OCI-LY3 (cell line): ENCODE data around the gene CA11.
"Not testable (repeated sequence)": the region's sequence is repeated elsewhere in the genome, so short reads cannot be mapped to it uniquely, and the experiment has no call there.

Source experiments
- H2AFZ ChIP-seq: fragments of 200-600, 300-600 bp; shearing (Covaris generic); 2 replicates; pipeline ENCODE4 v1.6.0; 2014; ENCODE audit warnings: antibody characterized with exemption, low read depth, low read length
- H3K27ac ChIP-seq: fragments of 200-600, 300-600 bp; sonication (generic); 2 replicates; pipeline ENCODE4 v1.5.1; 2014; ENCODE audit warnings: mild to moderate bottlenecking, low read length, moderate library complexity, mixed read lengths
- H3K27me3 ChIP-seq: fragments of 200-600, 300-600 bp; sonication (generic); 2 replicates; pipeline ENCODE4 v1.6.1; 2014; ENCODE audit warnings: low read depth, low read length, mixed read lengths
- H3K36me3 ChIP-seq: fragments of 200-600, 300-600 bp; sonication (generic); replicated peaks from 2 replicates; pipeline ENCODE3; 2014; ENCODE audit warnings: low read depth, low read length, mixed read lengths
- H3K4me1 ChIP-seq: fragments of 300-600, 200-600 bp; sonication (generic); 2 replicates; pipeline ENCODE4 v1.6.1; 2014; ENCODE audit warnings: low read length, mixed read lengths
- H3K4me2 ChIP-seq: fragments of 200-600, 300-600 bp; sonication (generic); 2 replicates; pipeline ENCODE4 v1.6.1; 2014; ENCODE audit warnings: low read length, mixed read lengths
- H3K4me3 ChIP-seq: fragments of 300-600, 200-600 bp; sonication (generic); 2 replicates; pipeline ENCODE4 v1.5.1; 2014; ENCODE audit warnings: antibody characterized with exemption, mild to moderate bottlenecking, low read length, moderate library complexity
- H3K79me2 ChIP-seq: fragments of 300-600, 200-600 bp; shearing (Covaris generic); 2 replicates; pipeline ENCODE4 v1.6.1; 2014; ENCODE audit warnings: mild to moderate bottlenecking, low read length, mixed read lengths
- H3K9ac ChIP-seq: fragments of 300-600, 200-600 bp; shearing (Covaris generic); 2 replicates; pipeline ENCODE4 v1.6.0; 2014; ENCODE audit warnings: mild to moderate bottlenecking, low read length, moderate library complexity
- H3K9me3 ChIP-seq: fragments of 200-600, 300-600 bp; shearing (Covaris generic); 2 replicates; pipeline ENCODE4 v1.6.1; 2014; ENCODE audit warnings: low read length, mixed read lengths; ENCODE audit not compliant: insufficient read depth
- H4K20me1 ChIP-seq: fragments of 200-600, 300-600 bp; sonication (generic); 2 replicates; pipeline ENCODE4 v1.6.1; 2016; ENCODE audit warnings: low read length, mixed read lengths; ENCODE audit not compliant: insufficient read depth
- CTCF ChIP-seq: fragments of 200-600, 300-600 bp; sonication (generic); IDR thresholded peaks from 2 replicates; pipeline ENCODE4 v1.5.1; 2014; ENCODE audit warnings: antibody characterized with exemption, low read length, low read depth
- EZH2phosphoT487 ChIP-seq: fragments of 200-600 bp; shearing (Covaris generic); IDR thresholded peaks from 2 replicates; pipeline ENCODE4 v1.6.1; 2018; ENCODE audit warnings: antibody characterized with exemption, mixed run types, low read depth

Gene CA11

GRCh38 chr19:48680436-48681126 is 34.6 kb upstream of the CA11 start:
- H3K27me3 ChIP-seq = no peaks in the 10 kb centered on the region
- no peak overlapping the region for H3K27ac ChIP-seq
- no peak overlapping the region for H2AFZ ChIP-seq
- H3K9me3 ChIP-seq = no peaks in the 10 kb centered on the region
- H4K20me1 ChIP-seq = no peaks in the 10 kb centered on the region
- TF ChIP-seq EZH2phosphoT487 (no peak), CTCF (no peak)
- H3K4me3 ChIP-seq = no peak overlapping the region
- H3K36me3 ChIP-seq = no peaks in the 10 kb centered on the region
- H3K9ac ChIP-seq = no peak overlapping the region
- H3K4me2 ChIP-seq = no peak overlapping the region
- no peaks in the 10 kb centered on the region for H3K4me1 ChIP-seq
- no peaks in the 10 kb centered on the region for H3K79me2 ChIP-seq

- H3K36me3 ChIP-seq, H3K4me3 ChIP-seq, H3K27ac ChIP-seq, H4K20me1 ChIP-seq, H3K9me3 ChIP-seq, H3K27me3 ChIP-seq, H3K9ac ChIP-seq, H3K79me2 ChIP-seq, H2AFZ ChIP-seq, H3K4me2 ChIP-seq, H3K4me1 ChIP-seq: not testable (repeated sequence)
Measured at GRCh38 chr19:48680006-48680405, 34.0 kb upstream of the CA11 start.

GRCh38 chr19:48678201-48678600 is 32.2 kb upstream of the CA11 start:
- Histone ChIP-seq H3K27me3 (no peaks in the 10 kb centered on the region), H3K36me3 (no peaks in the 10 kb centered on the region), H3K9ac (no peak overlapping the region), H3K4me1 (peaks cover 5% of the 10 kb centered on the region), H3K79me2 (no peaks in the 10 kb centered on the region), H4K20me1 (no peaks in the 10 kb centered on the region), H2AFZ (no peak overlapping the region), H3K27ac (no peak overlapping the region), H3K4me3 (no peak overlapping the region), H3K4me2 (no peak overlapping the region), H3K9me3 (no peaks in the 10 kb centered on the region)
- TF ChIP-seq CTCF = no peak
- no peak for TF ChIP-seq EZH2phosphoT487

GRCh38 chr19:48676887-48677286 is 30.9 kb upstream of the CA11 start:
- H3K9me3 ChIP-seq = no peaks in the 10 kb centered on the region
- H3K4me1 ChIP-seq = peaks cover 5% of the 10 kb centered on the region
- no peak overlapping the region for H3K9ac ChIP-seq
- TF ChIP-seq CTCF = no peak
- TF ChIP-seq EZH2phosphoT487 = no peak
- no peak overlapping the region for H3K4me2 ChIP-seq
- no peak overlapping the region for H3K4me3 ChIP-seq
- no peaks in the 10 kb centered on the region for H3K79me2 ChIP-seq
- H3K36me3 ChIP-seq = no peaks in the 10 kb centered on the region
- H3K27me3 ChIP-seq = no peaks in the 10 kb centered on the region
- no peak overlapping the region for H2AFZ ChIP-seq
- H3K27ac ChIP-seq = no peak overlapping the region
- no peaks in the 10 kb centered on the region for H4K20me1 ChIP-seq
